IMR-90 (cell line): ENCODE results near the gene ANP32B. TPM values are rescaled to one million over a fixed set of nuclear protein-coding genes. Genes with fewer than 3 reads are reported as not detected.

ENCODE experiments used
- ATAC-seq: fragments of 200-7000 bp; cut with Tn5 transposase; 2 replicates; pipeline ENCODE4 v1.9.1; 2020; ENCODE audit warnings: low read depth, mild to moderate bottlenecking, moderate library complexity
- BruUV-seq: library from RNA; stranded (reverse); fragments of 400-500 nt; replicated peaks from 2 replicates; lab custom pipeline; 2021; lab: Mats Ljungman, UMichigan
- CTCF ChIA-PET: fragments of 300-600 bp; formaldehyde crosslinking; extraction: SDS; loops from one replicate; lab custom pipeline; 2021; ENCODE audit warnings: antibody characterized with exemption; lab: Yijun Ruan, JAX
- POLR2A ChIA-PET: fragments of 300-600 bp; sonication (Branson Sonifier 250); formaldehyde crosslinking; loops from one replicate; lab custom pipeline; 2022; ENCODE audit warnings: antibody characterized with exemption; ENCODE audit not compliant: unreplicated experiment; lab: Charles Lee
- DNase-seq: peaks from one replicate; pipeline ENCODE4 v3.0.0; 2013
- H2AFZ ChIP-seq: replicated peaks from 2 replicates; pipeline ENCODE3; 2013; ENCODE audit warnings: low read length, mild to moderate bottlenecking; ENCODE audit not compliant: poor library complexity
- H2AK5ac ChIP-seq: 2 replicates; pipeline ENCODE4 v1.6.1; 2013; ENCODE audit warnings: low read depth, low read length, inconsistent platforms
- H2AK9ac ChIP-seq: replicated peaks from 2 replicates; pipeline ENCODE3; 2013; ENCODE audit warnings: mild to moderate bottlenecking, low read depth, low read length, moderate library complexity; ENCODE audit not compliant: poor library complexity
- H2BK120ac ChIP-seq: 2 replicates; pipeline ENCODE4 v1.6.1; 2013; ENCODE audit warnings: low read depth, low read length, inconsistent platforms
- H2BK15ac ChIP-seq: 3 replicates; pipeline ENCODE4 v1.6.1; 2013; ENCODE audit warnings: low read depth, low read length, inconsistent platforms
- H2BK20ac ChIP-seq: 2 replicates; pipeline ENCODE4 v1.6.1; 2013; ENCODE audit warnings: low read depth, mild to moderate bottlenecking, inconsistent platforms, low read length, moderate library complexity
- H2BK5ac ChIP-seq: 2 replicates; pipeline ENCODE4 v1.6.1; 2013; ENCODE audit warnings: mild to moderate bottlenecking, low read depth, low read length, inconsistent platforms; ENCODE audit not compliant: poor library complexity, severe bottlenecking
- H3K14ac ChIP-seq: replicated peaks from 2 replicates; pipeline ENCODE4 v1.6.1; 2013; ENCODE audit warnings: low read depth, low read length, inconsistent platforms
- H3K18ac ChIP-seq: 2 replicates; pipeline ENCODE4 v1.6.1; 2013; ENCODE audit warnings: low read depth, low read length, control low read depth
- H3K23ac ChIP-seq: 2 replicates; pipeline ENCODE4 v1.6.1; 2013; ENCODE audit warnings: low read depth, low read length, inconsistent platforms
- H3K27ac ChIP-seq: 2 replicates; pipeline ENCODE4 v1.5.1; 2013; ENCODE audit warnings: mild to moderate bottlenecking, control low read depth, low read length; ENCODE audit not compliant: insufficient read depth
- H3K27me3 ChIP-seq: 2 replicates; pipeline ENCODE4 v1.6.1; 2013; ENCODE audit warnings: low read length; ENCODE audit not compliant: control insufficient read depth, insufficient read depth
- H3K36me3 ChIP-seq: 2 replicates; pipeline ENCODE4 v1.6.1; 2013; ENCODE audit warnings: low read length, mixed read lengths; ENCODE audit not compliant: control insufficient read depth, insufficient read depth
- H3K4ac ChIP-seq: 2 replicates; pipeline ENCODE4 v1.6.1; 2013; ENCODE audit warnings: low read depth, low read length, inconsistent platforms
- H3K4me1 ChIP-seq: 2 replicates; pipeline ENCODE4 v1.6.1; 2013; ENCODE audit warnings: low read length, mixed read lengths; ENCODE audit not compliant: control insufficient read depth, insufficient read depth
- H3K4me2 ChIP-seq: 2 replicates; pipeline ENCODE4 v1.6.1; 2013; ENCODE audit warnings: low read depth, mild to moderate bottlenecking, control low read depth, low read length, moderate library complexity
- H3K4me3 ChIP-seq: 2 replicates; pipeline ENCODE4 v1.5.1; 2013; ENCODE audit warnings: low read depth, mild to moderate bottlenecking, control low read depth, low read length, moderate library complexity; ENCODE audit not compliant: insufficient read depth
- H3K56ac ChIP-seq: 2 replicates; pipeline ENCODE4 v1.6.1; 2013; ENCODE audit warnings: low read length, inconsistent platforms; ENCODE audit not compliant: insufficient read depth; ENCODE audit errors: extremely low read depth
- H3K79me1 ChIP-seq, 2 experiments: 2 replicates each; pipeline ENCODE4 v1.6.1; 2013; ENCODE audit warnings: low read length in 2 of 2, inconsistent platforms in 1 of 2, low read depth in 1 of 2
- H3K9ac ChIP-seq: 2 replicates; pipeline ENCODE4 v1.6.1; 2013; ENCODE audit warnings: low read depth, low read length, control low read depth
- H3K9me1 ChIP-seq: 2 replicates; pipeline ENCODE4 v1.6.1; 2013; ENCODE audit warnings: low read length, inconsistent platforms; ENCODE audit not compliant: insufficient read depth
- H3K9me3 ChIP-seq: 2 replicates; pipeline ENCODE4 v1.6.1; 2013; ENCODE audit warnings: low read length; ENCODE audit not compliant: control insufficient read depth, insufficient read depth
- H4K20me1 ChIP-seq: 2 replicates; pipeline ENCODE4 v1.6.1; 2013; ENCODE audit warnings: low read length, inconsistent platforms; ENCODE audit not compliant: insufficient read depth
- H4K5ac ChIP-seq: 2 replicates; pipeline ENCODE4 v1.6.1; 2013; ENCODE audit warnings: mild to moderate bottlenecking, low read depth, low read length, control low read depth
- H4K8ac ChIP-seq, 2 experiments: 2 replicates each; pipeline ENCODE4 v1.6.1; 2013; ENCODE audit warnings: low read depth in 2 of 2, low read length in 2 of 2, control low read depth in 1 of 2, inconsistent platforms in 1 of 2
- H4K91ac ChIP-seq: 2 replicates; pipeline ENCODE4 v1.6.1; 2013; ENCODE audit warnings: low read depth, low read length, inconsistent platforms; ENCODE audit not compliant: insufficient read depth
- BHLHE40 ChIP-seq: fragments of 150-350 bp; IDR thresholded peaks from 2 replicates; pipeline ENCODE4 v1.6.1; 2016; ENCODE audit warnings: mild to moderate bottlenecking, low read depth, low read length
- CEBPB ChIP-seq: IDR thresholded peaks from 2 replicates; pipeline ENCODE4 v1.6.1; 2012; ENCODE audit warnings: low read depth, low read length, improper control_type of control experiment
- CHD1 ChIP-seq: IDR thresholded peaks from 2 replicates; pipeline ENCODE4 v1.6.1; 2012; ENCODE audit warnings: low read depth, low read length, improper control_type of control experiment
- MAZ ChIP-seq: IDR thresholded peaks from 2 replicates; pipeline ENCODE4 v1.6.1; 2012; ENCODE audit warnings: low read depth, mild to moderate bottlenecking, low read length, improper control_type of control experiment, moderate library complexity, borderline replicate concordance
- RAD21 ChIP-seq: IDR thresholded peaks from 2 replicates; pipeline ENCODE4 v1.6.1; 2012; ENCODE audit warnings: low read length, improper control_type of control experiment
- WGBS, 2 experiments: methylation state at CpG; one replicate each; pipeline versions ENCODE4 v1.1.5 to v1.1.7; 2013; ENCODE audit warnings: missing lambda C conversion rate in 2 of 2; ENCODE audit not compliant: insufficient read length in 1 of 2; ENCODE audit errors: extremely low coverage in 2 of 2; 5-methylcytosine and 5-hydroxymethylcytosine counted together
- dilution Hi-C: fragments of 300-500 bp; cut with HindIII; formaldehyde crosslinking; loops from one replicate; pipeline ENCODE4 v1.14.3; 2018; ENCODE audit warnings: low sequenced_read_pairs; ENCODE audit not compliant: unreplicated experiment
- in situ Hi-C: fragments of 300-500 bp; cut with MboI; formaldehyde crosslinking; loops from 3 replicates; pipeline ENCODE4 v1.14.3; 2019; ENCODE audit warnings: low sequenced_read_pairs, inconsistent platforms, mixed read lengths
- intact Hi-C: fragments of 100-400 bp; cut with micrococcal nuclease; formaldehyde crosslinking; loops from 2 replicates; pipeline ENCODE4 v1.10.0; 2022
- polyA plus RNA-seq, 3 experiments: library from polyadenylated mRNA; depleted of rRNA; stranded (reverse); fragments of >200 nt; gene quantifications; 2 replicates each; pipeline ENCODE4 v1.2.3, GENCODE V29; 2012; ENCODE audit warnings: low replicate concordance in 1 of 3
- total RNA-seq: library from RNA; depleted of rRNA; stranded (reverse); fragments of >200 nt; gene quantifications from 2 replicates; pipeline ENCODE4 v1.2.3, GENCODE V29; 2012
- TF ChIP-seq, protein P1 (sequence below): fragments of 150-350 bp; IDR thresholded peaks from 2 replicates; pipeline ENCODE4 v1.6.1; 2017; ENCODE audit warnings: mild to moderate bottlenecking, antibody characterized with exemption, low read length, low read depth

ANP32B gene
- total and polyA plus RNA-seq, 2 of the 4 experiments (the other 2 are of a cell fraction) = 3.9 to 46.8 TPM

DNA sequence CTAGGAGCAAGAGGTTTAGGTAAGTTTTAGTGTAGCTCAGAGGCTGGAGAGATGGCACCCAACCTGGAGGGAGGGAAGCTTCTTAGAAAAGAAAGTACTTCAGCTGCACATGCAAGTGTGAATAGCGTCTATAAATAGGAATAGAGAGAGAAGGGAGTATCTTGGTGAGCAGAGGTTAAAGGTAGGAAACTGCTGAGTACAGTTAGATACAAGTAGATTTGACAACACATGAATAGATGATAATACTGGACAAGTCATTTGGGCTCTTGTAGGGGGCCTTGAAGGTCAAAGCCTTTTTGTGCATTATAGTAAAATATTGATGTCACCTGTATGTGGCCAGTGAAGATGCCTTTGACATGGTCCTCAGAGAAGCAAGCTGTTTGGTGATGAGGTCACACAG lies 34.2 kb downstream of the ANP32B start:
- Histone ChIP-seq H3K36me3 (peaks cover 55% of the 10 kb centered on the region), H3K27ac (no peak overlapping the region), H2BK120ac (no peak overlapping the region), H2AK5ac (no peak overlapping the region), H3K27me3 (no peaks in the 10 kb centered on the region), H2BK20ac (no peak overlapping the region), H2AFZ (no peak overlapping the region), H3K79me1 (peaks cover 7 to 17% of the 10 kb centered on the region in 2 experiments; a peak in 3 of 4 replicates), H3K56ac (no peak overlapping the region), H3K4me1 (no peaks in the 10 kb centered on the region), H4K20me1 (no peaks in the 10 kb centered on the region), H3K9me1 (peaks cover 12% of the 10 kb centered on the region), H3K4me2 (no peak overlapping the region), H3K9me3 (no peaks in the 10 kb centered on the region), H3K4ac (no peak overlapping the region), H2BK15ac (no peak overlapping the region), H3K4me3 (no peak overlapping the region), H3K18ac (no peak overlapping the region), H3K9ac (no peak overlapping the region), H3K14ac (no peak overlapping the region), H3K23ac (no peak overlapping the region), H4K8ac (no peak overlapping the region), H2BK5ac (no peak overlapping the region), H4K5ac (no peak overlapping the region), H2AK9ac (no peak overlapping the region), H4K91ac (no peak overlapping the region)
- in situ Hi-C loops (no loop called here), dilution Hi-C loops (no loop called here), intact Hi-C loops (no loop called here)
- TF ChIP-seq RAD21 (no peak), MAZ (no peak), CEBPB (no peak), BHLHE40 (no peak), CHD1 (no peak)
- TF ChIP-seq, protein P1, sequence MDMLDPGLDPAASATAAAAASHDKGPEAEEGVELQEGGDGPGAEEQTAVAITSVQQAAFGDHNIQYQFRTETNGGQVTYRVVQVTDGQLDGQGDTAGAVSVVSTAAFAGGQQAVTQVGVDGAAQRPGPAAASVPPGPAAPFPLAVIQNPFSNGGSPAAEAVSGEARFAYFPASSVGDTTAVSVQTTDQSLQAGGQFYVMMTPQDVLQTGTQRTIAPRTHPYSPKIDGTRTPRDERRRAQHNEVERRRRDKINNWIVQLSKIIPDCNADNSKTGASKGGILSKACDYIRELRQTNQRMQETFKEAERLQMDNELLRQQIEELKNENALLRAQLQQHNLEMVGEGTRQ = no peak
- ChIA-PET CTCF (interaction anchor here (0.7 kb wide), 1 partner anchor 12 kb away, joined by 5 read pairs; no protein-coding TSS in a partner anchor), POLR2A (no interaction called here)
- ATAC-seq (no peak), DNase-seq (no peak)
- BruUV-seq = no TSS peak
- no CpG with 5 or more reads among the region's 1 CpG for WGBS, 2 experiments
